GM12875 (cell line): ENCODE data around the gene GOLGA6L7.
"Not testable (repeated sequence)": the region's sequence is repeated elsewhere in the genome, so short reads cannot be mapped to it uniquely, and the experiment has no call there.

Source experiments
- H3K4me3 ChIP-seq: one replicate; pipeline ENCODE4 v1.5.1; 2011; ENCODE audit warnings: low read depth, low read length, control low read depth

GOLGA6L7 gene

GRCh38 chr15:28843520-28843919 lies 4.9 kb downstream of the GOLGA6L7 start:
- H3K4me3 ChIP-seq: not testable (repeated sequence)

DNA sequence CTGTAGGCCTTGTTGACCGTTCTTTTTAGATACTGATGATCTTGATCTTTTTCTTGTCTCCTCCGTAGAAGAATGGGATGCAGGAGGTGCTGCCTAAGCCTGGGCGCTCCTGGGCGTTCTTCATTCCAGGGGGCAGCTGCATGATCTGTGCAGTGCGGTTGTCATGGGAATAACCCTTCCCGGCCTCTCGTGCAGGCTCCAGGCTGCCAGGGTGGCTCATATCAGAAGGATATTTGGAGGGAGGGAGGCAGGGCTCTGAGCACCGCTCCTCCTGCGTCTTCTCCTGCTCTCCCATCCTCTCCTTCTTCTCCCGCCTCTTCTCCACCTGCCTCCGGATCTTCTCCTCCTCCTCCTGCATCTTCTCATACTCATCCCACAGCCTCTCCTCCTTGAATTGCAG lies 6.2 kb downstream of the GOLGA6L7 start:
- not testable (repeated sequence) for H3K4me3 ChIP-seq

- H3K4me3 ChIP-seq: not testable (repeated sequence)
Measured at GRCh38 chr15:28840285-28840684, 8.2 kb downstream of the GOLGA6L7 start.

- not testable (repeated sequence) for H3K4me3 ChIP-seq
Measured at GRCh38 chr15:28834957-28835585, 13.4 kb downstream of the GOLGA6L7 start.

DNA sequence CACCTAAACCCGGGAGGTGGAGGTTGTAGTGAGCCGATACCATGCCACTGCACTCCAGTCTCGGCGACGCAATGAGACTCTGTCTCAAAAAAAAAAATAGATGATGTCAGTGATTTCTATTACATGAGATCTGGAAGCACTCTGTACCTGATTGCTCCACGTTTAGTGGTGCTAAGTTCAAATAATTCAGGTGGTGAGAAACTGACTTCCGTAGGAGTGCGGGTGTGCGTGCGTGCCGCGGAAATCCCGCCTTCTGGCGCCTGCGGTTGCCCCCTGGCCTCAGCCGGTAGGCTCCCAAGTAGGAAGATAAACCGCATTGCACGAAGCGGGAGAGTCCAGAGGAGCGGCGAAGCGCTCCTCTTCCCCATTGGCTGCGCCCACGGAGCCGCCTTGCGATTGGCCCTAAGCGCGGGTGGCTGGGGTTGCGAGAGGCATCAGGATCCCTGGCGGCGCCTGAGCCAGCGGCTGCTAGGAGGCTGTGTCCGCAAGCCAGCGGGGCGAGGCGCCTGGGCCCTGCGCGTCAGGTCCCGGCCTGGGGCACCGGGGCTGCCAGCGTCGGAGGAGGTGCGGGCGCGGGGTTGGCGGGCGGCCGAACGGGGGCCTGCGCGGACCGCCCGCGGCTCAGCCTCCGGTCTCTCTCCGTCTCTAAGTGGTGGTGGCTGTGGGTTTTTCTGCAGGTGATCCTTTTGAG lies 16.4 kb downstream of the GOLGA6L7 start:
- not testable (repeated sequence) for H3K4me3 ChIP-seq

DNA sequence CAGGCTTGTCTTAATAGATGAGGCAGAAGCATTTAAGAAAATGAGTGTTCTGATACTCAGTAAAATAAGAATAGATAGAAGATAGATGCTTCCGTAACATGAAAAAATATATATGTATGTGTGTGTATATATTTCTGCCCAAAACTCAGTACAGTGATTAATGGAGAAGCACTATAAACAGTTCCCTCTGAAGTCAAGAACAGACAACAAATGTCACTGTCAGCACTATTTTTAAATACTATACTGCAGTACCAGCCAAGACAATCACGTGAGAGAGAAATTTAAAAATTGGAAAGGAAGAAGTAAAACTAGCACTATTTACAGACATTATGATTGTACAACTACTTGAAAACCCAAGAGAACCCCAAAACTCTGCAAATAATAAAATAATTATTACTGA lies 27.0 kb downstream of the GOLGA6L7 start:
- H3K4me3 ChIP-seq: not testable (repeated sequence)

- not testable (repeated sequence) for H3K4me3 ChIP-seq
Measured at GRCh38 chr15:28819930-28820295, 28.5 kb downstream of the GOLGA6L7 start.

DNA sequence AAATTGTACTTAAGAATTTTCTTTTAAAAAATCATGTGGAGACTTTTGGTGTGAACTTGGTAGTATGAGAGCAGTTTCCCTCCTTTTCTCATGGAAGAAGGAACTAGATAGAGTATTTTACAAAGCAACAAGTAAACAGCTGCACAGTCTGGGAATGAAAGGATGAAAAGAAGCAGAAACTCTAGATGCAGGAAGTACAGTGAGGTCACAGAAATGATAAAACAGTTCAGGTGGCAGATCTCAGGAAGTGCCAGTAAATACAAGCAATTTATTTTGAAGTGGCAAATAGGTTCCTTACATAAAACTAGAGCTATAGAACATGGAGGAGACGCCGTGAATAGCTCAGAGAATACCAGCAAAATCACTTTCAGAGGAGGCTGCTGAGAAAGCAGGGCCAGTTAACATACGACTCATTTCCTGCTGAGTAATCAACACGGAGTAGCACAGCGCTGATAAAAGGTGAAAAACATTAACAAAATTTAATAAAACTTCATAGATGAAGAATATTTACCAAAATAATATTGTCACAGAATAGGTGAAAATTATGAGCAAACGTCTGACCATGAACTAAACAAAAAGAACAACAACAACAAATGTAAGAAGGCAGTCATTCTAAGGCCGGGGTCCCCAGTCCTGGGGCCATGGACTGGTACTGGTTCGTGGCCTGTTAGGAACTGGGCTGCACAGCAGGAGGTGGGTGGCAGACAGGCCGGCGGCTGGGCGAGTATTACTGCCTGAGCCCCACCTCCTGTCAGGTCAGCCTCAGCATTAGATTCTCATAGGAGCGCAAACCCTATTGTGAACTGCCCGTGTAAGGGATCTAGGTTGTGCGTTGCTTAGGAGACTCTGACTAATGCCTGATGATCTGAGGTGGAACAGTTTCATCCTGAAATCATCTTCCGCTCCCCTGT lies 29.2 kb downstream of the GOLGA6L7 start:
- not testable (repeated sequence) for H3K4me3 ChIP-seq

GRCh38 chr15:28818168-28818567 lies 30.3 kb downstream of the GOLGA6L7 start:
- H3K4me3 ChIP-seq: not testable (repeated sequence)

DNA sequence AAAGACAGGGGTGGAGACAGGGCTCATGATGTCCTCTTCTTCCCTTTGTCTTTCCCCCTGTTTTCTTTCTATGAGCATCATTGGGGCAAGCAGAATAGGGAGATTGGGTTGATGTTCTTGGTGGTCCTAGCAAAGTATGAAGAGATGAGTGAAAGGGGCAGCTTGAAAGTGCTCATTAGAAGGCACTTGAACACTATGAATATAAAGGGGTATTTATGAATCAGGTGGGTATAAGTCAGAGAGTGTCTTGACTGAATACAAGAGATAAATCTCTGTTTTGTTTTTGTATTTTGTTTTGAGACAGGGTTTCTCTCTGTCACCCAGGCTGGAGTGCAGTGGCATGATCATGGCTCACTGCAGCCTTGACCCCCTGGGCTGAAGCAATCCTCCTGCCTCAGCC lies 34.4 kb downstream of the GOLGA6L7 start:
- not testable (repeated sequence) for H3K4me3 ChIP-seq

- H3K4me3 ChIP-seq: not testable (repeated sequence)
Measured at GRCh38 chr15:28813392-28813791, 35.1 kb downstream of the GOLGA6L7 start.

- H3K4me3 ChIP-seq: not testable (repeated sequence)
Measured at GRCh38 chr15:28811852-28812550, 36.4 kb downstream of the GOLGA6L7 start.

DNA sequence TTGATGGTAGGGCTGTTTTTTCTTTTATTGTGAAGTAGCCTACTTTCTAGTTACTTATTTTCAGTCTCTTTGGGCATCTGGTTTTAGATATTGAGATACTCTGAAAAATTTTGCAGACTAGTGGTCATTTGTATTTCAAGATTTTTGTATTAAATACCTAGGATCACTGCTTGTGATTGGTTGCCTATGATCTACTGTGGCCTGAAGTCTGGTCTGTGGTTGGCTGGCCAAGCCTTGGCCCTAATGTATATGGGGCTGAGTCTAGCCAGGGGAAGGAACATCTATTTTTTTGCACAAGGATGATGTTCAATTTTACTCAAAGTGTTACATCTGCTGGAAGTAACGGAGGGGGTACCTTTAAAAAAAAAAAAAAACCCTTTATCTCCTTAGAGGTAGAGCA lies 38.0 kb downstream of the GOLGA6L7 start:
- H3K4me3 ChIP-seq: not testable (repeated sequence)

GRCh38 chr15:28808136-28808535 lies 40.3 kb downstream of the GOLGA6L7 start:
- H3K4me3 ChIP-seq: not testable (repeated sequence)

- not testable (repeated sequence) for H3K4me3 ChIP-seq
Measured at GRCh38 chr15:28800366-28800765, 48.1 kb downstream of the GOLGA6L7 start.

DNA sequence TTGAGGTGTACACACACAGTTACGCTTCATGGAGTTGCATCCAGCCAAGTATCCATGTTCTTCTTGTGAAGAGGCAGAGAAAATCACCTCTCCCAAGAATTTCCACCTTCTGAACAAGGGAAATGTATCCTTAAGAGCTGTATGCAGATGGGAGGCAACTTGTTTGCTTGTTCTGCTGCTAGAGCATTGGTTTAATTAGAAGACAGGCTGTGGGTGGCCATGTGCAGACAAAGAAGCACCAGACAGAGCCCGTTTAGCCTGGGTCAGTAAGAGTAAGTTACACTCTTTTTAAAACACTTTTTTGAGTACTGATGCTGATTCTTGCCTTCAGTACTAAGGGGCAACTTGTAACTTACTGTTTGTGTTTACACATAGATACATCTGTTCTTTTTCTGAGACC lies 50.2 kb downstream of the GOLGA6L7 start:
- H3K4me3 ChIP-seq: not testable (repeated sequence)

- not testable (repeated sequence) for H3K4me3 ChIP-seq
Measured at GRCh38 chr15:28794231-28794630, 54.2 kb downstream of the GOLGA6L7 start.
